NCI-H187 treated with DMSO at 0.1 percent for 48 hours (cell line): ENCODE results near the gene PDE6G.
"Not testable (repeated sequence)": the region's sequence is repeated elsewhere in the genome, so short reads cannot be mapped to it uniquely, and the experiment has no call there.

ENCODE experiments used
- DNase-seq: peaks from one replicate; lab custom pipeline; 2025; lab: John Stamatoyannopoulos, UW

PDE6G gene

GRCh38 chr17:81687770-81688541 is 31.6 kb upstream of the PDE6G start:
- no peak for DNase-seq

GRCh38 chr17:81686614-81687013 is 30.3 kb upstream of the PDE6G start:
- no peak for DNase-seq

GRCh38 chr17:81685108-81685507 is 28.8 kb upstream of the PDE6G start:
- DNase-seq = no peak

- DNase-seq = no peak
Observed at GRCh38 chr17:81684442-81684911, 28.1 kb upstream of the PDE6G start.

GRCh38 chr17:81683584-81684441 is 27.5 kb upstream of the PDE6G start, which contains the start of the genes ARL16 and HGS:
Gene ARL16 (minus strand): TSS chr17:81683797. CDS start chr17:81683753, 44 bp downstream.
Gene HGS (plus strand): TSS chr17:81684011. CDS start chr17:81684067, 56 bp downstream.
- peak; percentile 90 for DNase-seq

- no peak for DNase-seq
Observed at GRCh38 chr17:81683208-81683583, 26.9 kb upstream of the PDE6G start.

- no peak for DNase-seq
Observed at GRCh38 chr17:81682565-81683207, 26.3 kb upstream of the PDE6G start.

GRCh38 chr17:81681672-81682071 is 25.3 kb upstream of the PDE6G start:
- DNase-seq = no peak

- no peak for DNase-seq
Observed at GRCh38 chr17:81680150-81680549, 23.8 kb upstream of the PDE6G start.

- DNase-seq = no peak
Observed at GRCh38 chr17:81676906-81677305, 20.6 kb upstream of the PDE6G start.

GRCh38 chr17:81675515-81676221 is 19.3 kb upstream of the PDE6G start:
- DNase-seq = not testable (repeated sequence)

- DNase-seq = no peak
Observed at GRCh38 chr17:81673561-81674258, 17.4 kb upstream of the PDE6G start.

- no peak for DNase-seq
Observed at GRCh38 chr17:81672954-81673353, 16.6 kb upstream of the PDE6G start.

- no peak for DNase-seq
Observed at GRCh38 chr17:81672504-81672903, 16.2 kb upstream of the PDE6G start.

- DNase-seq = no peak
Observed at GRCh38 chr17:81667754-81668153, 11.4 kb upstream of the PDE6G start.

GRCh38 chr17:81666342-81667191 is 10.2 kb upstream of the PDE6G start, which contains the start of the genes CCDC137 and OXLD1:
Gene CCDC137 (plus strand): TSS chr17:81666737. CDS start chr17:81666767, 30 bp downstream.
Gene OXLD1 (minus strand): TSS chr17:81666605. CDS start chr17:81666577, 28 bp downstream.
- peak; percentile 65 for DNase-seq

GRCh38 chr17:81666092-81666341 is 9.7 kb upstream of the PDE6G start:
- DNase-seq = no peak

- no peak for DNase-seq
Observed at GRCh38 chr17:81665205-81666091, 9.1 kb upstream of the PDE6G start.

- DNase-seq = no peak
Observed at GRCh38 chr17:81664051-81664470, 7.7 kb upstream of the PDE6G start.
